PC-9 (cell line): ENCODE data around the gene ATP5F1B.

Source experiments
- CTCF ChIP-seq: fragments of 200-600 bp; sonication (generic); conservative IDR thresholded peaks from 2 replicates; pipeline ENCODE4 v1.6.1; 2017; ENCODE audit warnings: mixed run types, antibody characterized with exemption, mild to moderate bottlenecking, moderate library complexity
- EZH2 ChIP-seq: fragments of 200-600 bp; sonication (generic); IDR thresholded peaks from 2 replicates; pipeline ENCODE4 v1.8.0; 2017; ENCODE audit warnings: antibody characterized with exemption, low read depth

- TF ChIP-seq CTCF (no peak), EZH2 (no peak)
Observed at GRCh38 chr12:56596815-56597214, 49.0 kb downstream of the ATP5F1B start.
